GM12878 (cell line): Measurements from ENCODE around the gene SEMA5B.

Experiments used
- CEBPB ChIP-seq, 2 experiments: fragments of 150-350 bp in 1 of 2; IDR thresholded peaks; 2 replicates each; pipeline ENCODE4 v1.6.1; 2012 to 2014; ENCODE audit warnings: low read depth in 2 of 2, low read length in 2 of 2, borderline replicate concordance in 1 of 2, inconsistent platforms in 1 of 2
- ESRRA ChIP-seq: IDR thresholded peaks from 2 replicates; pipeline ENCODE4 v1.6.1; 2012; ENCODE audit warnings: mild to moderate bottlenecking, low read length, improper control_type of control experiment
- EZH2 ChIP-seq: IDR thresholded peaks from 2 replicates; pipeline ENCODE4 v1.6.1; 2012; ENCODE audit warnings: low read depth, mild to moderate bottlenecking, control low read depth, inconsistent platforms, low read length, borderline replicate concordance; ENCODE audit not compliant: control insufficient read depth
- FOS ChIP-seq: IDR thresholded peaks from 3 replicates; pipeline ENCODE4 v1.6.1; 2011; ENCODE audit warnings: borderline replicate concordance; ENCODE audit not compliant: insufficient read length; ENCODE audit errors: extremely low read depth
- GABPA ChIP-seq: IDR thresholded peaks from 2 replicates; pipeline ENCODE4 v1.6.1; 2014; ENCODE audit warnings: antibody characterized with exemption, low read depth, mild to moderate bottlenecking, inconsistent platforms
- MXI1 ChIP-seq: fragments of 150-350 bp; IDR thresholded peaks from 2 replicates; pipeline ENCODE4 v1.6.1; 2011; ENCODE audit warnings: low read depth, mild to moderate bottlenecking, inconsistent platforms, low read length, improper control_type of control experiment
- POLR2AphosphoS5 ChIP-seq: IDR thresholded peaks from 2 replicates; pipeline ENCODE4 v1.6.1; 2011; ENCODE audit warnings: mild to moderate bottlenecking, low read length, inconsistent platforms
- SPI1 ChIP-seq: IDR thresholded peaks from 2 replicates; pipeline ENCODE4 v1.6.1; 2011; ENCODE audit warnings: low read depth, mild to moderate bottlenecking, low read length, moderate library complexity, borderline replicate concordance; ENCODE audit not compliant: insufficient read depth
- TAF1 ChIP-seq: IDR thresholded peaks from 2 replicates; pipeline ENCODE4 v1.6.1; 2011; ENCODE audit warnings: mild to moderate bottlenecking, low read depth, low read length, borderline replicate concordance
- TF ChIP-seq, protein P1 (sequence below): fragments of 450-650 bp; IDR thresholded peaks from 2 replicates; pipeline ENCODE4 v1.6.1; 2017; ENCODE audit warnings: mild to moderate bottlenecking

DNA sequence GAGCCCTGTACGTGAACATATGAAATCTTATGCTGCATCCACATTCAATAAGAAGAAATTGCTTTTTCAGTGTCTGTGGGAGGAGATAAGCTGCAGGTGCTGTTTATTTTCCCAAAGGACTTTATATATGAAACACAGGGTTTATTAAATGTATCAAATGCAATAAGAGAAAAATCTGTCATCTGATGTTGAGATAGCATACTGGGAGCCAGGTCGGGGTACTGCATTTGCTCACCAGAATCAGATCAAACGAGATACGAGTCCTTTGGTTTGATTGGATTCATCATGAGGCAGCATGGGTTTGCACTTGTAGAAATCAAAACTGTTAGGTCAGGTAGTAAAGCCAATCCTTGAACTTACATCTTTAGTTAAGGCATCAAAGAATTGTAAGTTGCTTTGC, 141.3 kb downstream of the SEMA5B start:
- no peak for TF ChIP-seq SPI1
- TF ChIP-seq ESRRA, result no peak
- TF ChIP-seq EZH2, result no peak
- no peak for TF ChIP-seq POLR2AphosphoS5
- TF ChIP-seq GABPA, result no peak
- no peak for TF ChIP-seq FOS
- TF ChIP-seq TAF1, result no peak
- TF ChIP-seq MXI1, result no peak
- TF ChIP-seq CEBPB (IDR thresholded peaks at IDR 0.05; ENCODE audit: borderline replicate concordance in 1 of 2, low read depth in 2 of 2, low read length in 2 of 2), result no peak
- TF ChIP-seq, protein P1, sequence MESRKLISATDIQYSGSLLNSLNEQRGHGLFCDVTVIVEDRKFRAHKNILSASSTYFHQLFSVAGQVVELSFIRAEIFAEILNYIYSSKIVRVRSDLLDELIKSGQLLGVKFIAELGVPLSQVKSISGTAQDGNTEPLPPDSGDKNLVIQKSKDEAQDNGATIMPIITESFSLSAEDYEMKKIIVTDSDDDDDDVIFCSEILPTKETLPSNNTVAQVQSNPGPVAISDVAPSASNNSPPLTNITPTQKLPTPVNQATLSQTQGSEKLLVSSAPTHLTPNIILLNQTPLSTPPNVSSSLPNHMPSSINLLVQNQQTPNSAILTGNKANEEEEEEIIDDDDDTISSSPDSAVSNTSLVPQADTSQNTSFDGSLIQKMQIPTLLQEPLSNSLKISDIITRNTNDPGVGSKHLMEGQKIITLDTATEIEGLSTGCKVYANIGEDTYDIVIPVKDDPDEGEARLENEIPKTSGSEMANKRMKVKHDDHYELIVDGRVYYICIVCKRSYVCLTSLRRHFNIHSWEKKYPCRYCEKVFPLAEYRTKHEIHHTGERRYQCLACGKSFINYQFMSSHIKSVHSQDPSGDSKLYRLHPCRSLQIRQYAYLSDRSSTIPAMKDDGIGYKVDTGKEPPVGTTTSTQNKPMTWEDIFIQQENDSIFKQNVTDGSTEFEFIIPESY, result no peak
